HEK293 (cell line): ENCODE data around the gene CRTC3.
A peak's percentile ranks its signal among the peaks of the same experiment; 100 is the strongest.

Source experiments
- CTCF ChIA-PET: fragments of 350-600 bp; formaldehyde crosslinking; extraction: SDS; loops from one replicate; lab custom pipeline; 2021; ENCODE audit warnings: antibody characterized with exemption; lab: Yijun Ruan, JAX
- POLR2A ChIA-PET: fragments of 300-600 bp; formaldehyde crosslinking; extraction: SDS; loops from one replicate; lab custom pipeline; 2020; ENCODE audit warnings: antibody characterized with exemption, inconsistent platforms; lab: Yijun Ruan, JAX
- H3K27ac ChIP-seq: fragments of 200-500 bp; sonication (Bioruptor generic); 2 replicates; pipeline ENCODE4 v1.5.1; 2014; ENCODE audit warnings: low read depth, low read length, control low read depth, inconsistent platforms; ENCODE audit errors: extremely low read depth
- H3K36me3 ChIP-seq, 2 experiments: fragments of 200-500 bp in 1 of 2; sonication (Bioruptor generic) in 1 of 2; 1 replicate in 1 of 2; 2 replicates in 1 of 2; pipeline ENCODE4 v1.5.1; 2014 to 2017; ENCODE audit warnings: inconsistent platforms in 2 of 2, low read length in 2 of 2; ENCODE audit not compliant: control insufficient read depth in 2 of 2, insufficient read depth in 1 of 2
- H3K4me1 ChIP-seq: fragments of 200-500 bp; sonication (Bioruptor generic); 2 replicates; pipeline ENCODE4 v1.5.1; 2014; ENCODE audit warnings: mild to moderate bottlenecking, low read length, inconsistent platforms; ENCODE audit not compliant: control insufficient read depth, insufficient read depth
- H3K4me3 ChIP-seq: 2 replicates; pipeline ENCODE4 v1.5.1; 2011; ENCODE audit warnings: low read depth, mild to moderate bottlenecking, control low read depth, low read length, moderate library complexity
- H3K9me3 ChIP-seq: fragments of 200-500 bp; sonication (Bioruptor generic); 2 replicates; pipeline ENCODE4 v1.5.1; 2014; ENCODE audit warnings: low read depth, low read length, inconsistent platforms; ENCODE audit not compliant: control insufficient read depth, insufficient read depth
- PATZ1 ChIP-seq: fragments of 450-650 bp; formaldehyde crosslinking; IDR thresholded peaks from 2 replicates; pipeline ENCODE4 v1.5.1; 2016; ENCODE audit warnings: missing biosample characterization, missing genetic modification characterization
- TSHZ1 ChIP-seq: fragments of 450-650 bp; formaldehyde crosslinking; IDR thresholded peaks from 2 replicates; pipeline ENCODE4 v1.5.1; 2016; ENCODE audit warnings: missing biosample characterization, missing genetic modification characterization, borderline replicate concordance
- WT1 ChIP-seq: fragments of 450-650 bp; formaldehyde crosslinking; IDR thresholded peaks from 2 replicates; pipeline ENCODE4 v1.5.1; 2016; ENCODE audit warnings: missing biosample characterization, missing genetic modification characterization
- YY1 ChIP-seq: fragments of 450-650 bp; formaldehyde crosslinking; IDR thresholded peaks from 2 replicates; pipeline ENCODE4 v1.5.1; 2018; ENCODE audit warnings: missing biosample characterization, missing genetic modification characterization
- ZBTB11 ChIP-seq: fragments of 450-650 bp; formaldehyde crosslinking; conservative IDR thresholded peaks from 2 replicates; pipeline ENCODE4 v1.5.1; 2016; ENCODE audit warnings: low read depth, missing biosample characterization, missing genetic modification characterization
- ZNF138 ChIP-seq: fragments of 450-650 bp; formaldehyde crosslinking; IDR thresholded peaks from 2 replicates; pipeline ENCODE4 v1.5.1; 2016; ENCODE audit warnings: missing biosample characterization, missing genetic modification characterization, borderline replicate concordance
- ZNF18 ChIP-seq: fragments of 450-650 bp; formaldehyde crosslinking; IDR thresholded peaks from 2 replicates; pipeline ENCODE4 v1.5.1; 2016; ENCODE audit warnings: missing biosample characterization, missing genetic modification characterization
- ZNF214 ChIP-seq: fragments of 450-650 bp; formaldehyde crosslinking; IDR thresholded peaks from 2 replicates; pipeline ENCODE4 v1.5.1; 2017; ENCODE audit warnings: missing biosample characterization, mild to moderate bottlenecking, missing genetic modification characterization, borderline replicate concordance
- ZNF26 ChIP-seq: fragments of 450-650 bp; formaldehyde crosslinking; IDR thresholded peaks from 2 replicates; pipeline ENCODE4 v1.5.1; 2016; ENCODE audit warnings: missing biosample characterization, missing genetic modification characterization
- ZNF280C ChIP-seq: fragments of 450-650 bp; formaldehyde crosslinking; IDR thresholded peaks from 2 replicates; pipeline ENCODE4 v1.5.1; 2016; ENCODE audit warnings: missing biosample characterization, missing genetic modification characterization
- ZNF311 ChIP-seq: fragments of 450-650 bp; formaldehyde crosslinking; IDR thresholded peaks from 2 replicates; pipeline ENCODE4 v1.5.1; 2017; ENCODE audit warnings: missing biosample characterization, missing genetic modification characterization, borderline replicate concordance
- ZNF341 ChIP-seq: fragments of 450-650 bp; formaldehyde crosslinking; IDR thresholded peaks from 2 replicates; pipeline ENCODE4; 2016; ENCODE audit warnings: low read depth, missing biosample characterization, missing genetic modification characterization
- ZNF521 ChIP-seq: fragments of 450-650 bp; formaldehyde crosslinking; IDR thresholded peaks from 2 replicates; pipeline ENCODE4 v1.5.1; 2017; ENCODE audit warnings: missing biosample characterization, mild to moderate bottlenecking, missing genetic modification characterization
- ZNF548 ChIP-seq: fragments of 450-650 bp; formaldehyde crosslinking; IDR thresholded peaks from 2 replicates; pipeline ENCODE4 v1.5.1; 2016; ENCODE audit warnings: missing biosample characterization, missing genetic modification characterization
- ZNF600 ChIP-seq: fragments of 450-650 bp; formaldehyde crosslinking; IDR thresholded peaks from 2 replicates; pipeline ENCODE4 v1.5.1; 2016; ENCODE audit warnings: missing biosample characterization, missing genetic modification characterization
- ZNF624 ChIP-seq: fragments of 450-650 bp; formaldehyde crosslinking; IDR thresholded peaks from 2 replicates; pipeline ENCODE4 v1.5.1; 2017; ENCODE audit warnings: missing biosample characterization, missing genetic modification characterization
- ZNF629 ChIP-seq: fragments of 450-650 bp; formaldehyde crosslinking; IDR thresholded peaks from 2 replicates; pipeline ENCODE4 v1.5.1; 2017; ENCODE audit warnings: missing biosample characterization, missing genetic modification characterization
- ZNF76 ChIP-seq: fragments of 450-650 bp; formaldehyde crosslinking; IDR thresholded peaks from 2 replicates; pipeline ENCODE4; 2016; ENCODE audit warnings: low read depth, missing biosample characterization, missing genetic modification characterization, borderline replicate concordance
- ZSCAN16 ChIP-seq: fragments of 450-650 bp; formaldehyde crosslinking; IDR thresholded peaks from 2 replicates; pipeline ENCODE4 v1.5.1; 2016; ENCODE audit warnings: missing biosample characterization, missing genetic modification characterization

Gene CRTC3

GRCh38 chr15:90529371-90530249 is at the start of gene CRTC3:
Gene CRTC3, plus strand, starts transcription at chr15:90529923. Its CDS starts 149 bp downstream, at chr15:90530072.
- peaks cover 9% of the 10 kb centered on the region for H3K4me1 ChIP-seq
- no peaks in the 10 kb centered on the region for H3K36me3 ChIP-seq
- no peaks in the 10 kb centered on the region for H3K9me3 ChIP-seq
- ChIA-PET CTCF (interaction anchor here (0.5 to 1.0 kb wide), 7 partner anchors 13 to 228 kb away, joined by 3 to 4 read pairs (median 4); no protein-coding TSS in a partner anchor), POLR2A (interaction anchor here (0.5 to 2.5 kb wide), 7 partner anchors 8 to 507 kb away, joined by 3 to 9 read pairs (median 4); partner anchors contain the start of gene IQGAP1)
- peak within 1 kb of the TSS; percentile 96 for H3K27ac ChIP-seq
- H3K4me3 ChIP-seq, result peak within 1 kb of the TSS; percentile 81
- TF ChIP-seq ZNF214, result no peak
- 0 out of 2 replicates have a peak, but pooled peaks have one; percentile 16 for TF ChIP-seq ZNF76 (tag by site-specific recombination)
- TF ChIP-seq ZBTB11 (tag by site-specific recombination), result no peak
- no peak for TF ChIP-seq WT1 (tag by site-specific recombination)
- TF ChIP-seq ZNF280C, result no peak
- no peak for TF ChIP-seq TSHZ1 (tag by site-specific recombination)
- no peak for TF ChIP-seq ZNF138 (tag by site-specific recombination)
- no peak for TF ChIP-seq ZNF311 (tag by site-specific recombination)
- peak; percentile 86 for TF ChIP-seq PATZ1 (tag by site-specific recombination)
- 0 out of 2 replicates have a peak, but pooled peaks have one; percentile 8 for TF ChIP-seq ZNF600 (tag by site-specific recombination)
- peak; percentile 42; the same call in 1 of the 2 replicates for TF ChIP-seq ZNF341 (tag by site-specific recombination)
- TF ChIP-seq ZNF624 (tag by site-specific recombination), result no peak
- TF ChIP-seq ZNF26 (tag by site-specific recombination), result no peak
- TF ChIP-seq YY1 (tag by site-specific recombination), result 0 out of 2 replicates have a peak, but pooled peaks have one; percentile 16
- TF ChIP-seq ZNF521 (tag by site-specific recombination), result no peak
- TF ChIP-seq ZSCAN16, result no peak
- peak; percentile 36; the same call in 1 of the 2 replicates for TF ChIP-seq ZNF629 (tag by site-specific recombination)
- TF ChIP-seq ZNF18 (tag by site-specific recombination), result no peak
- peak; percentile 55; the same call in 1 of the 2 replicates for TF ChIP-seq ZNF548 (tag by site-specific recombination)
